Left ventricle myocardium inferior (tissue), 1 donor: ENCODE results near the gene DDOST. TPM values are rescaled to one million over a fixed set of nuclear protein-coding genes. Genes with fewer than 3 reads are reported as not detected.

Experiments
- DNase-seq: peaks from one replicate; pipeline ENCODE4 v3.0.0-alpha.2; 2020
- H3K27ac ChIP-seq: fragments of 200-600 bp; replicated peaks from 2 replicates; pipeline ENCODE4 v1.8.0; 2021
- H3K27me3 ChIP-seq: fragments of 200-600 bp; 2 replicates; pipeline ENCODE4 v1.8.0; 2021; ENCODE audit warnings: low read depth
- H3K36me3 ChIP-seq: fragments of 200-600 bp; 2 replicates; pipeline ENCODE4 v1.8.0; 2021
- H3K4me1 ChIP-seq: fragments of 200-600 bp; 2 replicates; pipeline ENCODE4 v1.8.0; 2021
- H3K4me3 ChIP-seq: fragments of 200-600 bp; 2 replicates; pipeline ENCODE4 v1.8.0; 2021; ENCODE audit warnings: mild to moderate bottlenecking, moderate library complexity
- H3K9me3 ChIP-seq: fragments of 200-600 bp; replicated peaks from 2 replicates; pipeline ENCODE4 v1.8.0; 2021
- CTCF ChIP-seq: fragments of 200-600 bp; IDR thresholded peaks from 2 replicates; pipeline ENCODE4 v1.8.0; 2021; ENCODE audit warnings: antibody characterized with exemption, mild to moderate bottlenecking, borderline replicate concordance
- intact Hi-C: fragments of 100-400 bp; cut with micrococcal nuclease; formaldehyde crosslinking; loops from one replicate; pipeline ENCODE4 v1.11.0; 2022
- total RNA-seq: library from RNA; stranded (reverse); fragmentation: NEBNext Ultra II Directional; extraction: Animal tissue kit (Norgen Biotek cat#: 25700); gene quantifications from one replicate; pipeline ENCODE4 v1.2.1, GENCODE V29; 2021
- donor health status: DM: no; HTN: yes; CAD: no; lungs with severe emphysema.

Gene DDOST
- total RNA-seq, 1 donor from 2014 or later = 120 TPM

- no peaks in the 10 kb centered on the region for H3K9me3 ChIP-seq
- no peak overlapping the region for H3K27ac ChIP-seq
- TF ChIP-seq CTCF = no peak
- H3K36me3 ChIP-seq = no peaks in the 10 kb centered on the region
- no peak overlapping the region for H3K4me3 ChIP-seq
- intact Hi-C loops = no loop called here
- H3K27me3 ChIP-seq = no peaks in the 10 kb centered on the region
- peaks cover 5% of the 10 kb centered on the region for H3K4me1 ChIP-seq
- no peak for DNase-seq
Observed at GRCh38 chr1:20603504-20604464, 57.4 kb downstream of the DDOST start.

- H3K27ac ChIP-seq = no peak overlapping the region
- no peak overlapping the region for H3K4me3 ChIP-seq
- no peaks in the 10 kb centered on the region for H3K27me3 ChIP-seq
- H3K36me3 ChIP-seq = no peaks in the 10 kb centered on the region
- no peak for DNase-seq
- intact Hi-C loops = no loop called here
- H3K4me1 ChIP-seq = peaks cover 4% of the 10 kb centered on the region
- no peaks in the 10 kb centered on the region for H3K9me3 ChIP-seq
- TF ChIP-seq CTCF = no peak
Observed at GRCh38 chr1:20602851-20603450, 58.2 kb downstream of the DDOST start.

Other genes starting within 250 kb of the DDOST start
- gene CAMK2N1, start 175.2 kb downstream of the DDOST start, total RNA-seq = 7.9 TPM
- 45.0 TPM for gene MUL1, start 153.2 kb downstream of the DDOST start, total RNA-seq
- gene FAM43B, start 108.8 kb downstream of the DDOST start, total RNA-seq = 1.9 TPM
- gene CDA, start 72.3 kb downstream of the DDOST start, total RNA-seq = 2.0 TPM
- 250 TPM for gene PINK1, start 27.9 kb downstream of the DDOST start, total RNA-seq
- gene KIF17, start 56.6 kb upstream of the DDOST start, total RNA-seq = 4.6 TPM
- not detected for gene SH2D5, start 71.3 kb upstream of the DDOST start, total RNA-seq
- 118 TPM for gene HP1BP3, start 125.9 kb upstream of the DDOST start, total RNA-seq